SK-N-SH (cell line): ENCODE data around the gene SMARCC2. TPM values are rescaled to one million over a fixed set of nuclear protein-coding genes. Genes with fewer than 3 reads are reported as not detected.

Experiments
- CTCF ChIA-PET: fragments of 300-600, 350-600 bp; formaldehyde crosslinking; extraction: SDS; loops from one replicate; lab custom pipeline; 2021; lab: Yijun Ruan, JAX
- POLR2A ChIA-PET: fragments of 350-600 bp; sonication (Branson Sonifier 250); formaldehyde crosslinking; extraction: SDS; loops from one replicate; lab custom pipeline; 2020; ENCODE audit warnings: antibody characterized with exemption, inconsistent platforms; lab: Yijun Ruan, JAX
- DNase-seq: peaks from one replicate; pipeline ENCODE4 v3.0.0; 2012
- H2AFZ ChIP-seq: fragments of 200-600 bp; sonication (generic); 2 replicates; pipeline ENCODE4 v1.8.1; 2016; ENCODE audit warnings: antibody characterized with exemption, mild to moderate bottlenecking, low read depth
- H3F3A ChIP-seq: fragments of 200-600 bp; sonication (generic); replicated peaks from 2 replicates; pipeline ENCODE3; 2016; ENCODE audit warnings: antibody characterized with exemption, mild to moderate bottlenecking; ENCODE audit not compliant: insufficient read depth
- H3K27ac ChIP-seq, 2 experiments: fragments of 200-500 bp in 1 of 2; fragments of 200-600 bp in 1 of 2; sonication (Bioruptor generic) in 1 of 2; sonication (generic), shearing (Covaris generic) in 1 of 2; 2 replicates each; pipeline versions ENCODE4 v1.5.1 to v1.6.1; 2014 to 2016; ENCODE audit warnings: low read depth in 2 of 2, inconsistent platforms in 1 of 2, low read length in 1 of 2, mild to moderate bottlenecking in 1 of 2, mixed read lengths in 1 of 2
- H3K27me3 ChIP-seq: fragments of 200-600 bp; sonication (generic), shearing (Covaris generic); 2 replicates; pipeline ENCODE4 v1.6.1; 2016; ENCODE audit warnings: mixed run types; ENCODE audit not compliant: insufficient read depth
- H3K36me3 ChIP-seq, 2 experiments: fragments of 200-500 bp in 1 of 2; fragments of 200-600 bp in 1 of 2; sonication (Bioruptor generic) in 1 of 2; sonication (generic) in 1 of 2; replicated peaks in 1 of 2; 2 replicates each; pipeline versions ENCODE3 to v1.5.1; 2014 to 2016; ENCODE audit warnings: low read length in 1 of 2, mild to moderate bottlenecking in 1 of 2; ENCODE audit not compliant: insufficient read depth in 2 of 2, control insufficient read depth in 1 of 2
- H3K4me1 ChIP-seq, 2 experiments: fragments of 200-500 bp in 1 of 2; fragments of 200-600 bp in 1 of 2; sonication (Bioruptor generic) in 1 of 2; sonication (generic), shearing (Covaris generic) in 1 of 2; 2 replicates each; pipeline versions ENCODE4 v1.5.1 to v1.6.1; 2014 to 2016; ENCODE audit warnings: low read depth in 1 of 2, low read length in 1 of 2, mixed run types in 1 of 2; ENCODE audit not compliant: insufficient read depth in 2 of 2, control insufficient read depth in 1 of 2
- H3K4me2 ChIP-seq: fragments of 200-600 bp; sonication (generic), shearing (Covaris generic); 2 replicates; pipeline ENCODE4 v1.6.1; 2017; ENCODE audit warnings: mixed run types
- H3K4me3 ChIP-seq, 2 experiments: fragments of 200-500 bp in 1 of 2; fragments of 200-600 bp in 1 of 2; sonication (Bioruptor generic) in 1 of 2; sonication (generic), shearing (Covaris generic) in 1 of 2; 2 replicates each; pipeline versions ENCODE4 v1.5.1 to v1.8.1; 2014 to 2016; ENCODE audit warnings: low read depth in 2 of 2, inconsistent platforms in 1 of 2, low read length in 1 of 2, mild to moderate bottlenecking in 1 of 2, mixed read lengths in 1 of 2, moderate library complexity in 1 of 2
- H3K79me2 ChIP-seq: fragments of 200-600 bp; sonication (generic); 2 replicates; pipeline ENCODE4 v1.8.1; 2017; ENCODE audit warnings: mild to moderate bottlenecking; ENCODE audit not compliant: insufficient read depth
- H3K9ac ChIP-seq: fragments of 200-600 bp; sonication (generic); 2 replicates; pipeline ENCODE4 v1.6.1; 2017; ENCODE audit warnings: mixed run types
- H3K9me2 ChIP-seq: fragments of 200-600 bp; sonication (generic); 2 replicates; pipeline ENCODE4 v1.6.1; 2017; ENCODE audit warnings: mixed run types
- H3K9me3 ChIP-seq: fragments of 200-600 bp; sonication (generic); 2 replicates; pipeline ENCODE4 v1.6.1; 2017; ENCODE audit warnings: mixed run types, mild to moderate bottlenecking, moderate library complexity
- H4K20me1 ChIP-seq: fragments of 200-600 bp; sonication (generic); 2 replicates; pipeline ENCODE4 v1.6.1; 2017; ENCODE audit warnings: mild to moderate bottlenecking, mixed run types; ENCODE audit not compliant: insufficient read depth
- CHD2 ChIP-seq: fragments of 150-350 bp; IDR thresholded peaks from 2 replicates; pipeline ENCODE4 v1.6.1; 2018; ENCODE audit warnings: low read length; ENCODE audit not compliant: partially characterized antibody
- ELF1 ChIP-seq: IDR thresholded peaks from 2 replicates; pipeline ENCODE4 v1.4.0; 2012
- EP300 ChIP-seq, 2 experiments: IDR thresholded peaks; 2 replicates each; pipeline versions ENCODE4 v1.4.0 to v1.6.1; 2012; ENCODE audit warnings: borderline replicate concordance in 1 of 2, low read depth in 1 of 2, low read length in 1 of 2
- EZH2phosphoT487 ChIP-seq: fragments of 200-600 bp; sonication (generic); IDR thresholded peaks from 2 replicates; pipeline ENCODE4 v1.6.1; 2017; ENCODE audit warnings: low read depth, mixed run types, mild to moderate bottlenecking, antibody characterized with exemption, moderate library complexity, borderline replicate concordance
- FOSL2 ChIP-seq: IDR thresholded peaks from 2 replicates; pipeline ENCODE4 v1.4.0; 2012; ENCODE audit warnings: low read depth, mild to moderate bottlenecking, moderate library complexity, borderline replicate concordance
- FOXM1 ChIP-seq: IDR thresholded peaks from 2 replicates; pipeline ENCODE4 v1.4.0; 2012; ENCODE audit warnings: low read depth, mild to moderate bottlenecking
- JUND ChIP-seq: IDR thresholded peaks from 2 replicates; pipeline ENCODE4 v1.4.0; 2012
- MAX ChIP-seq: IDR thresholded peaks from 2 replicates; pipeline ENCODE4 v1.4.0; 2012; ENCODE audit warnings: low read depth
- MEF2A ChIP-seq: IDR thresholded peaks from 2 replicates; pipeline ENCODE4 v1.4.0; 2012; ENCODE audit warnings: low read depth, borderline replicate concordance
- NFIC ChIP-seq: IDR thresholded peaks from 2 replicates; pipeline ENCODE4 v1.4.0; 2012; ENCODE audit warnings: borderline replicate concordance
- POLR2AphosphoS5 ChIP-seq: IDR thresholded peaks from 2 replicates; pipeline ENCODE4 v1.6.1; 2012; ENCODE audit warnings: low read depth, low read length
- RCOR1 ChIP-seq: fragments of 150-350 bp; IDR thresholded peaks from 2 replicates; pipeline ENCODE4 v1.6.1; 2017; ENCODE audit warnings: antibody characterized with exemption, low read length
- RXRA ChIP-seq: IDR thresholded peaks from 2 replicates; pipeline ENCODE4 v1.4.0; 2012; ENCODE audit warnings: low read depth, mild to moderate bottlenecking, borderline replicate concordance
- SIN3A ChIP-seq: IDR thresholded peaks from 2 replicates; pipeline ENCODE4 v1.6.1; 2012; ENCODE audit warnings: low read depth, mild to moderate bottlenecking, low read length, moderate library complexity, borderline replicate concordance
- SMC3 ChIP-seq: IDR thresholded peaks from 2 replicates; pipeline ENCODE4 v1.6.1; 2012; ENCODE audit warnings: low read depth, low read length, improper control_type of control experiment
- TCF12 ChIP-seq: IDR thresholded peaks from 2 replicates; pipeline ENCODE4 v1.4.0; 2012
- WGBS: methylation state at CpG from one replicate; pipeline ENCODE4 v1.1.6; 2017; ENCODE audit warnings: low lambda C conversion rate; 5-methylcytosine and 5-hydroxymethylcytosine counted together
- polyA plus RNA-seq, 3 experiments: library from polyadenylated mRNA; depleted of rRNA; stranded (reverse); fragments of >200 nt; gene quantifications; 2 replicates each; pipeline ENCODE4 v1.2.3, GENCODE V29; 2012
- TF ChIP-seq, protein P1 (sequence below): IDR thresholded peaks from 2 replicates; pipeline ENCODE4 v1.6.1; 2012; ENCODE audit warnings: mild to moderate bottlenecking, low read depth, low read length, moderate library complexity
- TF ChIP-seq, protein P2 (sequence below): fragments of 200-600 bp; sonication (generic); IDR thresholded peaks from 2 replicates; pipeline ENCODE4 v1.6.1; 2017; ENCODE audit warnings: antibody characterized with exemption, mild to moderate bottlenecking, moderate library complexity

SMARCC2 gene
- polyA plus RNA-seq, 1 of the 3 experiments (the other 2 are of a cell fraction): 64.3 TPM

- TF ChIP-seq, protein P1, sequence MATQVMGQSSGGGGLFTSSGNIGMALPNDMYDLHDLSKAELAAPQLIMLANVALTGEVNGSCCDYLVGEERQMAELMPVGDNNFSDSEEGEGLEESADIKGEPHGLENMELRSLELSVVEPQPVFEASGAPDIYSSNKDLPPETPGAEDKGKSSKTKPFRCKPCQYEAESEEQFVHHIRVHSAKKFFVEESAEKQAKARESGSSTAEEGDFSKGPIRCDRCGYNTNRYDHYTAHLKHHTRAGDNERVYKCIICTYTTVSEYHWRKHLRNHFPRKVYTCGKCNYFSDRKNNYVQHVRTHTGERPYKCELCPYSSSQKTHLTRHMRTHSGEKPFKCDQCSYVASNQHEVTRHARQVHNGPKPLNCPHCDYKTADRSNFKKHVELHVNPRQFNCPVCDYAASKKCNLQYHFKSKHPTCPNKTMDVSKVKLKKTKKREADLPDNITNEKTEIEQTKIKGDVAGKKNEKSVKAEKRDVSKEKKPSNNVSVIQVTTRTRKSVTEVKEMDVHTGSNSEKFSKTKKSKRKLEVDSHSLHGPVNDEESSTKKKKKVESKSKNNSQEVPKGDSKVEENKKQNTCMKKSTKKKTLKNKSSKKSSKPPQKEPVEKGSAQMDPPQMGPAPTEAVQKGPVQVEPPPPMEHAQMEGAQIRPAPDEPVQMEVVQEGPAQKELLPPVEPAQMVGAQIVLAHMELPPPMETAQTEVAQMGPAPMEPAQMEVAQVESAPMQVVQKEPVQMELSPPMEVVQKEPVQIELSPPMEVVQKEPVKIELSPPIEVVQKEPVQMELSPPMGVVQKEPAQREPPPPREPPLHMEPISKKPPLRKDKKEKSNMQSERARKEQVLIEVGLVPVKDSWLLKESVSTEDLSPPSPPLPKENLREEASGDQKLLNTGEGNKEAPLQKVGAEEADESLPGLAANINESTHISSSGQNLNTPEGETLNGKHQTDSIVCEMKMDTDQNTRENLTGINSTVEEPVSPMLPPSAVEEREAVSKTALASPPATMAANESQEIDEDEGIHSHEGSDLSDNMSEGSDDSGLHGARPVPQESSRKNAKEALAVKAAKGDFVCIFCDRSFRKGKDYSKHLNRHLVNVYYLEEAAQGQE: no peak
- TF ChIP-seq POLR2AphosphoS5: no peak
- peak; percentile 20; the same call in 1 of the 2 replicates for TF ChIP-seq JUND
- no peak for TF ChIP-seq EZH2phosphoT487
- no peak for TF ChIP-seq MEF2A
- TF ChIP-seq SIN3A: no peak
- TF ChIP-seq MAX: no peak
- TF ChIP-seq SMC3: no peak
- TF ChIP-seq, all 33 proteins: peak for 5
Measured at GRCh38 chr12:56198836-56199235, 9.6 kb upstream of the SMARCC2 start (continued).

DNA sequence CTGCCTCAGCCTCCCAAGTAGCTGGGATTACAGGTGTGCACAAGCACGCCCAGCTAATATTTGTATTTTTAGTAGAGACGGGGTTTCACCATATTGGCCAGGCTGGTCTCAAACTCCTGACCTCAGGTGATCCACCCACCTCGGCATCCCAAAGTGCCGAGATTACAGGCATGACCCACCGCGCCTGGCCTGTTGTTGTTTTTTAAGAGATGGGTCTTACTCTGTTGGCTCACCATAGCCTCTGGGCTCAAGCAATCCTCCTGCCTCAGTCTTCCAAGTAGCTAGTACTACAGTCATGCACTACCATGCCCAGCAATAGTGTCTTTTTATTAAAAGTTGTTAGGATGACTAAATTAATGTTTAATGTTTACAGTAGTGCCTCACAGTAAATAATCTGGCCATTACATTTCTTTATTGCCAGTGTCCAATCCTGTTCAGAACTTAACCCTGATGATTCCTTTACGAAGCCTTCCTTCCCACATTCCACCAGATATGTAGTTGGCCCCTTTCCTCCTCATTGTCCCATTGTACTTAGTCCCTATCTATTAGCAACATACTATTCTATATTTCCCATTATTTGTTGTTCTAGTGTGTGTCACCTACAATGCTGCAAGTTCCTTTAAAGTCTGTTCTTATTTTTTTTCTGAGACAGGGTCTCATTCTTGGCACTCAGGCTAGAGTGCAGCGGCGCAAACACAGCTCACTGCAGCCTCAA is 8.8 kb upstream of the SMARCC2 start:
- H3K9me3 ChIP-seq: no peaks in the 10 kb centered on the region
- H3K4me1 ChIP-seq: peaks cover 0 to 14% of the 10 kb centered on the region in 2 experiments; a peak in 1 of 4 replicates
- H3K79me2 ChIP-seq: no peaks in the 10 kb centered on the region
- no peaks in the 10 kb centered on the region for H4K20me1 ChIP-seq
- H2AFZ ChIP-seq: no peak overlapping the region
- no peaks in the 10 kb centered on the region for H3K27me3 ChIP-seq
- H3F3A ChIP-seq: peaks cover 35% of the 10 kb centered on the region
- no peaks in the 10 kb centered on the region for H3K9me2 ChIP-seq
- no peak overlapping the region for H3K4me3 ChIP-seq
- WGBS: 93% methylated on average over 8 of the region's 9 CpGs
- ChIA-PET CTCF (interaction anchor here (1.2 to 6.6 kb wide), 2 partner anchors 9 to 146 kb away, joined by 3 to 37 read pairs; partner anchors contain the start of gene SMARCC2), POLR2A (interaction anchor here (0.7 kb wide), 1 partner anchor 100 kb away, joined by 3 read pairs; no protein-coding TSS in a partner anchor)
- peak overlapping the region in 1 of 2 experiments; percentile 77; a peak in 2 of 4 replicates for H3K27ac ChIP-seq
- no peaks in the 10 kb centered on the region for H3K36me3 ChIP-seq
- no peak overlapping the region for H3K9ac ChIP-seq
- H3K4me2 ChIP-seq: no peak overlapping the region; the same call in 1 of the 2 replicates
- TF ChIP-seq, protein P1: no peak
- no peak for TF ChIP-seq FOSL2
- no peak for TF ChIP-seq FOXM1
- TF ChIP-seq CHD2: no peak
- no peak for TF ChIP-seq EP300 (IDR thresholded peaks at IDR 0.05; ENCODE audit: borderline replicate concordance in 1 of 2, low read depth in 1 of 2, low read length in 1 of 2)
- TF ChIP-seq ELF1: no peak
- no peak for TF ChIP-seq RCOR1
- TF ChIP-seq RXRA: no peak
- TF ChIP-seq JUND: no peak
- TF ChIP-seq, protein P2, sequence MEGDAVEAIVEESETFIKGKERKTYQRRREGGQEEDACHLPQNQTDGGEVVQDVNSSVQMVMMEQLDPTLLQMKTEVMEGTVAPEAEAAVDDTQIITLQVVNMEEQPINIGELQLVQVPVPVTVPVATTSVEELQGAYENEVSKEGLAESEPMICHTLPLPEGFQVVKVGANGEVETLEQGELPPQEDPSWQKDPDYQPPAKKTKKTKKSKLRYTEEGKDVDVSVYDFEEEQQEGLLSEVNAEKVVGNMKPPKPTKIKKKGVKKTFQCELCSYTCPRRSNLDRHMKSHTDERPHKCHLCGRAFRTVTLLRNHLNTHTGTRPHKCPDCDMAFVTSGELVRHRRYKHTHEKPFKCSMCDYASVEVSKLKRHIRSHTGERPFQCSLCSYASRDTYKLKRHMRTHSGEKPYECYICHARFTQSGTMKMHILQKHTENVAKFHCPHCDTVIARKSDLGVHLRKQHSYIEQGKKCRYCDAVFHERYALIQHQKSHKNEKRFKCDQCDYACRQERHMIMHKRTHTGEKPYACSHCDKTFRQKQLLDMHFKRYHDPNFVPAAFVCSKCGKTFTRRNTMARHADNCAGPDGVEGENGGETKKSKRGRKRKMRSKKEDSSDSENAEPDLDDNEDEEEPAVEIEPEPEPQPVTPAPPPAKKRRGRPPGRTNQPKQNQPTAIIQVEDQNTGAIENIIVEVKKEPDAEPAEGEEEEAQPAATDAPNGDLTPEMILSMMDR: no peak
- no peak for TF ChIP-seq EZH2phosphoT487
- no peak for TF ChIP-seq NFIC
- TF ChIP-seq TCF12: no peak
- no peak for TF ChIP-seq MAX
- DNase-seq: no peak
